GM12878 (cell line): ENCODE measurements around the gene WASF2. TPM values are rescaled to one million over a fixed set of nuclear protein-coding genes. Genes with fewer than 3 reads are reported as not detected.

ENCODE experiments used
- ATAC-seq: fragments of 200-7000 bp; cut with Tn5 transposase; 3 replicates; pipeline ENCODE4 v1.9.1; 2020; ENCODE audit warnings: mild to moderate bottlenecking, moderate library complexity
- BruUV-seq: library from RNA; stranded (reverse); fragments of 400-500 nt; replicated peaks from 2 replicates; lab custom pipeline; 2021; lab: Mats Ljungman, UMichigan
- CTCF ChIA-PET: fragments of 300-600 bp; sonication (Branson Sonifier 250); formaldehyde crosslinking; extraction: SDS; loops from one replicate; lab custom pipeline; 2021; ENCODE audit warnings: inconsistent platforms; lab: Yijun Ruan, JAX
- POLR2A ChIA-PET: fragments of 350-600 bp; formaldehyde crosslinking; extraction: SDS; loops from one replicate; lab custom pipeline; 2021; ENCODE audit warnings: inconsistent platforms; lab: Charles Lee
- RAD21 ChIA-PET: fragments of 300-600 bp; sonication (Branson Sonifier 250); formaldehyde crosslinking; loops from one replicate; lab custom pipeline; 2023; ENCODE audit warnings: antibody characterized with exemption; ENCODE audit not compliant: unreplicated experiment; lab: Charles Lee
- SMC1A ChIA-PET: fragments of 300-600 bp; sonication (Branson Sonifier 250); formaldehyde crosslinking; loops from one replicate; lab custom pipeline; 2023; ENCODE audit not compliant: unreplicated experiment, uncharacterized antibody; lab: Charles Lee
- DNase-seq: peaks from one replicate; pipeline ENCODE4 v3.0.0-alpha.2; 2011; ENCODE audit warnings: low read depth, low spot score
- FAIRE-seq: peaks from 3 replicates; lab custom pipeline; 2011; peaks lifted over from hg19 to GRCh38; lab: Jason Lieb, UNC
- H2AFZ ChIP-seq: 2 replicates; pipeline ENCODE4 v1.6.0; 2011; ENCODE audit warnings: low read depth, low read length, control low read depth; ENCODE audit not compliant: control insufficient read depth
- H3K27ac ChIP-seq: 2 replicates; pipeline ENCODE4 v1.5.1; 2011; ENCODE audit warnings: control low read depth; ENCODE audit not compliant: control insufficient read depth, insufficient read depth
- H3K27me3 ChIP-seq, 2 experiments: replicated peaks in 1 of 2; 2 replicates each; pipeline versions ENCODE4 v1.6.0 to v1.6.1; 2011; ENCODE audit warnings: low read length in 1 of 2; ENCODE audit not compliant: control insufficient read depth in 2 of 2, insufficient read depth in 2 of 2
- H3K36me3 ChIP-seq, 2 experiments: 2 replicates each; pipeline ENCODE4 v1.5.1; 2011; ENCODE audit warnings: low read length in 1 of 2; ENCODE audit not compliant: control insufficient read depth in 2 of 2, insufficient read depth in 2 of 2
- H3K4me1 ChIP-seq: 2 replicates; pipeline ENCODE4 v1.6.1; 2011; ENCODE audit warnings: mild to moderate bottlenecking, low read length, moderate library complexity, mixed read lengths; ENCODE audit not compliant: control insufficient read depth, insufficient read depth
- H3K4me2 ChIP-seq: 2 replicates; pipeline ENCODE4 v1.6.0; 2011; ENCODE audit warnings: control low read depth; ENCODE audit not compliant: control insufficient read depth, insufficient read depth
- H3K4me3 ChIP-seq: fragments of 200-600 bp; sonication (generic); 2 replicates; pipeline ENCODE4 v1.5.1; 2016
- H3K79me2 ChIP-seq: 2 replicates; pipeline ENCODE4 v1.6.0; 2011; ENCODE audit warnings: low read length; ENCODE audit not compliant: control insufficient read depth, insufficient read depth
- H3K9ac ChIP-seq: 2 replicates; pipeline ENCODE4 v1.8.0; 2011; ENCODE audit warnings: low read length, control low read depth, mixed read lengths; ENCODE audit not compliant: control insufficient read depth, insufficient read depth
- H3K9me3 ChIP-seq: replicated peaks from 3 replicates; pipeline ENCODE4 v1.5.1; 2011; ENCODE audit warnings: mild to moderate bottlenecking, low read length; ENCODE audit not compliant: control insufficient read depth, insufficient read depth
- H4K20me1 ChIP-seq: 2 replicates; pipeline ENCODE4 v1.6.0; 2011; ENCODE audit not compliant: control insufficient read depth, insufficient read depth
- BACH1 ChIP-seq: fragments of 450-650 bp; IDR thresholded peaks from 2 replicates; pipeline ENCODE4 v1.6.1; 2017; ENCODE audit warnings: mild to moderate bottlenecking, borderline replicate concordance
- BHLHE40 ChIP-seq, 2 experiments: fragments of 450-650 bp in 1 of 2; IDR thresholded peaks; 2 replicates each; pipeline ENCODE4 v1.6.1; 2011 to 2017; ENCODE audit warnings: low read depth in 2 of 2, borderline replicate concordance in 1 of 2, improper control_type of control experiment in 1 of 2, low read length in 1 of 2, mild to moderate bottlenecking in 1 of 2
- FOS ChIP-seq: IDR thresholded peaks from 3 replicates; pipeline ENCODE4 v1.6.1; 2011; ENCODE audit warnings: borderline replicate concordance; ENCODE audit not compliant: insufficient read length; ENCODE audit errors: extremely low read depth
- IKZF1 ChIP-seq: fragments of 450-650 bp; conservative IDR thresholded peaks from 2 replicates; pipeline ENCODE4 v1.6.1; 2017; ENCODE audit warnings: antibody characterized with exemption, mild to moderate bottlenecking
- IKZF2 ChIP-seq, 2 experiments: fragments of 450-650 bp; IDR thresholded peaks; 2 replicates each; pipeline ENCODE4 v1.6.1; 2017; ENCODE audit warnings: mild to moderate bottlenecking in 2 of 2, moderate library complexity in 2 of 2
- MEF2A ChIP-seq: IDR thresholded peaks from 2 replicates; pipeline ENCODE4 v1.6.1; 2011; ENCODE audit warnings: low read depth, mild to moderate bottlenecking, low read length, moderate library complexity; ENCODE audit not compliant: insufficient read depth
- NKRF ChIP-seq: fragments of 450-650 bp; conservative IDR thresholded peaks from 2 replicates; pipeline ENCODE4 v1.6.1; 2017; ENCODE audit warnings: mild to moderate bottlenecking, moderate library complexity
- SMARCA5 ChIP-seq: fragments of 450-650 bp; IDR thresholded peaks from 2 replicates; pipeline ENCODE4 v1.6.1; 2017; ENCODE audit warnings: mild to moderate bottlenecking
- SMC3 ChIP-seq: IDR thresholded peaks from 2 replicates; pipeline ENCODE4 v1.6.1; 2011; ENCODE audit warnings: low read length, improper control_type of control experiment, borderline replicate concordance
- TCF3 ChIP-seq: IDR thresholded peaks from 2 replicates; pipeline ENCODE4 v1.6.1; 2012; ENCODE audit warnings: low read depth, mild to moderate bottlenecking, low read length, borderline replicate concordance; ENCODE audit not compliant: insufficient read depth
- ZBTB4 ChIP-seq: fragments of 450-650 bp; formaldehyde crosslinking; IDR thresholded peaks from 2 replicates; pipeline ENCODE4 v1.4.0; 2022; ENCODE audit warnings: mild to moderate bottlenecking, moderate library complexity
- ZNF217 ChIP-seq: fragments of 450-650 bp; IDR thresholded peaks from 2 replicates; pipeline ENCODE4 v1.6.1; 2017; ENCODE audit warnings: antibody characterized with exemption, mild to moderate bottlenecking
- ZSCAN29 ChIP-seq: fragments of 450-650 bp; IDR thresholded peaks from 2 replicates; pipeline ENCODE4 v1.6.1; 2017; ENCODE audit warnings: mild to moderate bottlenecking, moderate library complexity
- WGBS: methylation state at CpG from one replicate; pipeline ENCODE4 v1.1.6; 2016; ENCODE audit warnings: low lambda C conversion rate; ENCODE audit not compliant: insufficient replicate concordance, insufficient coverage; ENCODE audit errors: missing lambda C conversion rate; 5-methylcytosine and 5-hydroxymethylcytosine counted together
- in situ Hi-C: fragments of 300-500 bp; cut with MboI; formaldehyde crosslinking; loops from 9 replicates; pipeline ENCODE4 v1.14.3; 2018; ENCODE audit warnings: mixed read lengths
- intact Hi-C: fragments of 100-400 bp; cut with micrococcal nuclease; formaldehyde crosslinking; loops from one replicate; pipeline ENCODE4 v1.14.2; 2022; ENCODE audit not compliant: unreplicated experiment
- polyA plus RNA-seq, 11 experiments: library from polyadenylated mRNA; depleted of rRNA in 4 of 11; unstranded in 6 of 11; stranded (reverse) in 5 of 11; fragments of >200 nt; fragmentation: Nextera tagmentation in 4 of 11; fragmentation: Illumina TruSeq in 1 of 11; extraction: Ambion mirVana in 4 of 11; extraction: Trizol in 1 of 11; gene quantifications; 1 replicate in 1 of 11; 2 replicates in 10 of 11; pipeline versions ENCODE4 v1.2.1 to v1.2.3, GENCODE V29; 2011 to 2016; ENCODE audit warnings: inconsistent platforms in 2 of 11, missing spikeins in 2 of 11, low read depth in 1 of 11
- total RNA-seq, 4 experiments: library from RNA; depleted of rRNA in 3 of 4; stranded (reverse); fragments of >200 nt in 3 of 4; fragmentation: Illumina TruSeq in 1 of 4; extraction: Trizol in 1 of 4; gene quantifications; 2 replicates each; pipeline versions ENCODE4 v1.2.1 to v1.2.3, GENCODE V29; 2013 to 2021
- TF ChIP-seq, protein P1 (sequence below): fragments of 450-650 bp; IDR thresholded peaks from 2 replicates; pipeline ENCODE4 v1.6.1; 2017; ENCODE audit warnings: low read depth, mild to moderate bottlenecking, moderate library complexity

The WASF2 gene
- total and polyA plus RNA-seq, 10 of the 15 experiments (the other 5 are each of a cell fraction or from before 2014, with no cell fraction given), result 7.0 to 111 (median 37.1) TPM

DNA sequence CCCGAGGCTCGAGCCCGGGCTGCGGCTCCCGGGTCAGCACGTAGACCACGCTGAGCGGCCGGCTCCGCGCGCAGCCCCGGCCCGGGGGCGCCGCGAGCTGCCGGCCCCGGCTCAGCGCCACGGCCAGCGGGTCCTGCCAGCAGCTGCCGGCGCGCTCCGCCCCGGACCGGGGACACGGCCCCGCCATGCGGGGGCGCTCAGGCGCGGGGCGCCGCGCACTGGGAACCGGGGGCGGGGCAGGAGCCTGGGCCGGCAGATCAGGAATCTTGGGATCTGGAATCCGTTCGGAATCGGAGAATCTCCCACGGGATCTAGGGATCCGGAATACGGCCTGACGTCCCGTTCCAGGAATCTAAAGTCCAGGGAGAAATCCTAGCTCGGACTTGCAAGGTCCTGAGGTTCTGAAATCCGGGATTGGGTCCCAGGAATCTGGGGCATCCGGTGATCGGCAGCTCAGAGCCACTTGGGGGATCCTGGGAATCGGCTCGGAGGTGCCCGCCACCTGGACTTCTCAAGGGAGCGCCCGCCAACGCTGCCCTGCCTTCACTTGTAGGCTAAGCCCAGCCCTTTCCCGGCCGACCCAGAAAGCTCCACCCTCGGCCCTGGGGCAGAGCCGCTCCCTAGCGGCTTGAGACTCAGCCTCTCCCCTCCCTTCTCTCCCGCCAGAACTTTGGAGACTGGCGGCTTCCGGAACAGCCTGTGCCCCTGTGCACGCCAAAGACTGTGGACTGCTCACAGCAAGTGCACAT lies 123.4 kb downstream of the WASF2 start, which contains the start of gene MAP3K6:
Gene MAP3K6 (minus strand): TSS at position 551 of the 749 bp plus-strand sequence. CDS start 364 bp downstream, at position 187.
- H3K27ac ChIP-seq, result no peak within 1 kb of the TSS
- H3K9ac ChIP-seq, result no peak within 1 kb of the TSS
- SMC1A ChIA-PET, result interaction anchor here (0.8 to 3.3 kb wide), 7 partner anchors 9 to 233 kb away, joined by 3 to 27 read pairs (median 3); partner anchors contain the start of gene GPR3
- RAD21 ChIA-PET, result interaction anchor here (1.2 to 2.1 kb wide), 7 partner anchors 9 to 115 kb away, joined by 3 to 16 read pairs (median 5); no protein-coding TSS in a partner anchor
- POLR2A ChIA-PET, result interaction anchor here (0.6 to 1.2 kb wide), 3 partner anchors 23 to 702 kb away, joined by 3 to 8 read pairs (median 4); no protein-coding TSS in a partner anchor
- intact Hi-C loops (loop anchor here (5.0 kb wide), 1 partner anchor 44 kb away; the partner anchor contains the start of gene TMEM222), in situ Hi-C loops (no loop called here)
- no peak for DNase-seq
- H4K20me1 ChIP-seq, result no peaks in the 10 kb centered on the region; the same call in 1 of the 2 replicates
- CTCF ChIA-PET, result interaction anchor here (0.8 to 4.7 kb wide), 17 partner anchors 9 to 240 kb away, joined by 3 to 40 read pairs (median 6); partner anchors contain the start of genes AHDC1, GPR3 and SYTL1
- no peaks in the 10 kb centered on the region for H3K9me3 ChIP-seq
- peaks cover 15% of the 10 kb centered on the region for H3K4me1 ChIP-seq
- no peaks in the 10 kb centered on the region for H3K36me3 ChIP-seq
- no peak for FAIRE-seq
- H3K4me2 ChIP-seq, result peak within 1 kb of the TSS; percentile 88
- peak within 1 kb of the TSS; percentile 39 for H2AFZ ChIP-seq
- peak within 1 kb of the TSS; percentile 76 for H3K4me3 ChIP-seq
- no TSS peak for BruUV-seq
- no peaks in the 10 kb centered on the region for H3K27me3 ChIP-seq
- peak; percentile 56 for ATAC-seq
- H3K79me2 ChIP-seq, result no peaks in the 10 kb centered on the region
- 1% methylated on average over 65 of the region's 67 CpGs for WGBS
- TF ChIP-seq IKZF1 (peak; percentile 94), TCF3 (no peak), ZSCAN29 (0 out of 2 replicates have a peak, but pooled peaks have one; percentile 19), BHLHE40 (IDR thresholded peaks at IDR 0.05; ENCODE audit: borderline replicate concordance in 1 of 2, low read depth in 2 of 2, low read length in 1 of 2) (peak; percentile 23 to 51; a peak in 1 of 4 replicates), IKZF2 (IDR thresholded peaks at IDR 0.05) (peak; percentile 69 to 72), FOS (no peak), SMARCA5 (peak; percentile 81; the same call in 1 of the 2 replicates), ZNF217 (peak; percentile 65; the same call in 1 of the 2 replicates), BACH1 (0 out of 2 replicates have a peak, but pooled peaks have one; percentile 26), SMC3 (0 out of 2 replicates have a peak, but pooled peaks have one; percentile 6), NKRF (peak; percentile 46; the same call in 1 of the 2 replicates), ZBTB4 (CRISPR knock-in tag) (no peak), MEF2A (no peak)
- TF ChIP-seq, protein P1, sequence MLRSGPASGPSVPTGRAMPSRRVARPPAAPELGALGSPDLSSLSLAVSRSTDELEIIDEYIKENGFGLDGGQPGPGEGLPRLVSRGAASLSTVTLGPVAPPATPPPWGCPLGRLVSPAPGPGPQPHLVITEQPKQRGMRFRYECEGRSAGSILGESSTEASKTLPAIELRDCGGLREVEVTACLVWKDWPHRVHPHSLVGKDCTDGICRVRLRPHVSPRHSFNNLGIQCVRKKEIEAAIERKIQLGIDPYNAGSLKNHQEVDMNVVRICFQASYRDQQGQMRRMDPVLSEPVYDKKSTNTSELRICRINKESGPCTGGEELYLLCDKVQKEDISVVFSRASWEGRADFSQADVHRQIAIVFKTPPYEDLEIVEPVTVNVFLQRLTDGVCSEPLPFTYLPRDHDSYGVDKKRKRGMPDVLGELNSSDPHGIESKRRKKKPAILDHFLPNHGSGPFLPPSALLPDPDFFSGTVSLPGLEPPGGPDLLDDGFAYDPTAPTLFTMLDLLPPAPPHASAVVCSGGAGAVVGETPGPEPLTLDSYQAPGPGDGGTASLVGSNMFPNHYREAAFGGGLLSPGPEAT, result 0 out of 2 replicates have a peak, but pooled peaks have one; percentile 29
